ENCODE measurements around the gene TBC1D24. TPM values are rescaled to one million over a fixed set of nuclear protein-coding genes. Genes with fewer than 3 reads are reported as not detected.

TBC1D24 gene
- total RNA-seq, 4 donors from 2014 or later, result 5.6 to 16.2 (median 13.6) TPM

DNA sequence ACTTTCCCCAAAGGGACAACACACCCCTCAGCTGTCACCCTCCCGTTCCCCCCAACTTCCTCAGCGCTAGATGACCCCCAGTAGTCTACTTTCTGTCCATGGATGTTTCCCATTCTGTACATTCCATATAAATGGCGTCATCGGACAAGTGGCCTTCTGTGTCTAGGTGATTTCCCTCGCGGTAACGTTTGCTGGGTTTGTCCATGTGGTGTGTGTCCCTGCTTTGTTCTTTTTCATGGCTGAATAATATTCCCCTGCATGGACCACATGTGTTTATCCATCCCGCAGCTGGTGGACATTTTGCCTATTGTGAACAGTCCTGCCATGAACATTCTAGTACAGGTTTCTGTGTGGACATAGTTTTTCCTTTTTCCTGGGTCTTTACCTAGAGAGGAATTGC is 22.3 kb upstream of the TBC1D24 start:
- no peak for DNase-seq
- Histone ChIP-seq H3K4me3 (no peak overlapping the region), H3K27ac (no peak overlapping the region), H3K4me1 (no peaks in the 10 kb centered on the region), H3K9me3 (no peaks in the 10 kb centered on the region), H3K36me3 (peaks cover 0 to 24% (median 0%) of the 10 kb centered on the region in 3 donors), H3K27me3 (no peaks in the 10 kb centered on the region)
- TF ChIP-seq, protein P1, sequence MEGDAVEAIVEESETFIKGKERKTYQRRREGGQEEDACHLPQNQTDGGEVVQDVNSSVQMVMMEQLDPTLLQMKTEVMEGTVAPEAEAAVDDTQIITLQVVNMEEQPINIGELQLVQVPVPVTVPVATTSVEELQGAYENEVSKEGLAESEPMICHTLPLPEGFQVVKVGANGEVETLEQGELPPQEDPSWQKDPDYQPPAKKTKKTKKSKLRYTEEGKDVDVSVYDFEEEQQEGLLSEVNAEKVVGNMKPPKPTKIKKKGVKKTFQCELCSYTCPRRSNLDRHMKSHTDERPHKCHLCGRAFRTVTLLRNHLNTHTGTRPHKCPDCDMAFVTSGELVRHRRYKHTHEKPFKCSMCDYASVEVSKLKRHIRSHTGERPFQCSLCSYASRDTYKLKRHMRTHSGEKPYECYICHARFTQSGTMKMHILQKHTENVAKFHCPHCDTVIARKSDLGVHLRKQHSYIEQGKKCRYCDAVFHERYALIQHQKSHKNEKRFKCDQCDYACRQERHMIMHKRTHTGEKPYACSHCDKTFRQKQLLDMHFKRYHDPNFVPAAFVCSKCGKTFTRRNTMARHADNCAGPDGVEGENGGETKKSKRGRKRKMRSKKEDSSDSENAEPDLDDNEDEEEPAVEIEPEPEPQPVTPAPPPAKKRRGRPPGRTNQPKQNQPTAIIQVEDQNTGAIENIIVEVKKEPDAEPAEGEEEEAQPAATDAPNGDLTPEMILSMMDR (IDR thresholded peaks at IDR 0.05), result no peak

GRCh38 chr16:2455081-2455845 is 19.7 kb upstream of the TBC1D24 start:
- DNase-seq, result no peak
- Histone ChIP-seq H3K27ac (no peak overlapping the region), H3K27me3 (no peaks in the 10 kb centered on the region), H3K4me1 (peaks cover 0 to 12% (median 4%) of the 10 kb centered on the region in 4 donors), H3K9me3 (no peaks in the 10 kb centered on the region), H3K36me3 (peaks cover 0 to 13% (median 0%) of the 10 kb centered on the region in 3 donors), H3K4me3 (no peak overlapping the region)
- no peak for TF ChIP-seq POLR2A (IDR thresholded peaks at IDR 0.05)
- TF ChIP-seq, protein P1 (IDR thresholded peaks at IDR 0.05), result no peak

- no peak for DNase-seq
- Histone ChIP-seq H3K36me3 (peaks cover 0 to 13% (median 0%) of the 10 kb centered on the region in 3 donors), H3K27ac (no peak overlapping the region), H3K4me1 (peaks cover 0 to 17% (median 6%) of the 10 kb centered on the region in 4 donors), H3K9me3 (no peaks in the 10 kb centered on the region), H3K27me3 (no peaks in the 10 kb centered on the region), H3K4me3 (no peak overlapping the region)
- TF ChIP-seq, protein P1 (IDR thresholded peaks at IDR 0.05), result no peak
- TF ChIP-seq POLR2A (IDR thresholded peaks at IDR 0.05), result no peak
Measured at GRCh38 chr16:2456551-2457153, 18.3 kb upstream of the TBC1D24 start.

GRCh38 chr16:2457267-2457666 is 17.7 kb upstream of the TBC1D24 start:
- H3K9me3 ChIP-seq, result no peaks in the 10 kb centered on the region
- no peak for DNase-seq

DNA sequence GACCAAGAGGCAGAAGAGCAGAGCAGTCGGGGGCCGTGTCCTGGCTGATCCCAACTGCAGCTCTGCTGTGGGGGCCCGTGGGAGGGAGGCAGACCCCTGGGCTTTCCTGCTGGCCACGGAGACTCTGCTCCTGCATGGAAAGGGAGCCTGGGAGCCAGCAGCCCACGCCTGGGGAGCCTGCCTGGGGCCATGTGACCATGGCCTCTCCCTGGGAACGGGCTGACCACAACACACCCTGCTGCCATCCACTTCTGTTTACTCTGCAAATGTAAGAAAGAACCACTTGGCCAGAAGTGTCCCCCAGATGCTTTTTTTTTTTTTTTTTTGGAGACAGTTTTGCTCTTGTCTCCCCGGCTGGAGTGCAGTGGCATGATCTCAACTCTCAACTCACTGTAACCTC is 17.0 kb upstream of the TBC1D24 start:
- peaks cover 0 to 17% (median 6%) of the 10 kb centered on the region in 4 donors for H3K4me1 ChIP-seq
- H3K9me3 ChIP-seq, result no peaks in the 10 kb centered on the region
- H3K36me3 ChIP-seq, result peaks cover 0 to 13% (median 0%) of the 10 kb centered on the region in 3 donors
- H3K27me3 ChIP-seq, result no peaks in the 10 kb centered on the region
- H3K27ac ChIP-seq, result no peak overlapping the region
- no peak for TF ChIP-seq POLR2A (IDR thresholded peaks at IDR 0.05)
- TF ChIP-seq, protein P1 (IDR thresholded peaks at IDR 0.05), result no peak
- no peak overlapping the region for H3K4me3 ChIP-seq
- DNase-seq, result no peak

More at GRCh38 chr16:2457267-2457666, 17.7 kb upstream of the TBC1D24 start:
- Histone ChIP-seq H3K36me3 (peaks cover 0 to 13% (median 0%) of the 10 kb centered on the region in 3 donors), H3K4me3 (no peak overlapping the region), H3K27ac (no peak overlapping the region), H3K4me1 (peaks cover 0 to 17% (median 6%) of the 10 kb centered on the region in 4 donors), H3K27me3 (no peaks in the 10 kb centered on the region)
- no peak for TF ChIP-seq POLR2A (IDR thresholded peaks at IDR 0.05)
- TF ChIP-seq, protein P1 (IDR thresholded peaks at IDR 0.05), result no peak
